Activated gamma-delta T cell treated with anti-CD3 and anti-CD28 coated beads, Interleukin-2, amount 50 U/mL, for 16 hours (primary cell): ENCODE data around the gene SH3RF3.

Source experiments
- DNase-seq: peaks from one replicate; pipeline ENCODE4 v3.0.0-alpha.2; 2020; ENCODE audit warnings: low read depth

The SH3RF3 gene

DNA sequence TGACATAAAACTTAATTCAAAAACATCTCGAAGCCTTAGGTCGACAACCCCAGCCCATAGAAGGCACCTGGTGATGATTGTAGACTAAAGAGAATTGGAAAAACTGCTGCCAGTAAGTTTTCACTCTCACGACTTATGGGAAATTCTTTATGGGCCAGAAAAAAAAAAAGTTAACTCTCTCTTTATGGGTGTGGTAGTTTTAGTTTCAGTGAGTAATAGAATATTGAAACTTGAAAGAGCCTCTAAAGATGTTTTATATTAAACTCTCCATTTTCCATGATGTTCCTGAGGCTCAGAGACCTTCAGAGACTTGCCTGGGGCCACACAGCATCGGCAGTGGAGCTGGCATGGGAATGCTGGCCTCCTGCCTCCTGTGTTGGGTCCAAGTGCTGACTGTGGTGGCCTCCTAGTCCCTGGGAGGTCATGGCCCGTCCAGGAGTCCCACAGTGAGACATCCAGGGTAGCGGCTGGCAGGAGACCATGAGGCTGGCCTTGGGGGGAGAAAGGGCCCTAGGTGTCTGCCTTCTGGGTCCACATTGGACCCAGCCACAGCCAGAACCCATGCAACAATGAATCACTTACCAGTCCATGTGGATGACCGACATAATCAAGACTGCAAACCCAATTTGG, 325.9 kb downstream of the SH3RF3 start:
- no peak for DNase-seq

DNA sequence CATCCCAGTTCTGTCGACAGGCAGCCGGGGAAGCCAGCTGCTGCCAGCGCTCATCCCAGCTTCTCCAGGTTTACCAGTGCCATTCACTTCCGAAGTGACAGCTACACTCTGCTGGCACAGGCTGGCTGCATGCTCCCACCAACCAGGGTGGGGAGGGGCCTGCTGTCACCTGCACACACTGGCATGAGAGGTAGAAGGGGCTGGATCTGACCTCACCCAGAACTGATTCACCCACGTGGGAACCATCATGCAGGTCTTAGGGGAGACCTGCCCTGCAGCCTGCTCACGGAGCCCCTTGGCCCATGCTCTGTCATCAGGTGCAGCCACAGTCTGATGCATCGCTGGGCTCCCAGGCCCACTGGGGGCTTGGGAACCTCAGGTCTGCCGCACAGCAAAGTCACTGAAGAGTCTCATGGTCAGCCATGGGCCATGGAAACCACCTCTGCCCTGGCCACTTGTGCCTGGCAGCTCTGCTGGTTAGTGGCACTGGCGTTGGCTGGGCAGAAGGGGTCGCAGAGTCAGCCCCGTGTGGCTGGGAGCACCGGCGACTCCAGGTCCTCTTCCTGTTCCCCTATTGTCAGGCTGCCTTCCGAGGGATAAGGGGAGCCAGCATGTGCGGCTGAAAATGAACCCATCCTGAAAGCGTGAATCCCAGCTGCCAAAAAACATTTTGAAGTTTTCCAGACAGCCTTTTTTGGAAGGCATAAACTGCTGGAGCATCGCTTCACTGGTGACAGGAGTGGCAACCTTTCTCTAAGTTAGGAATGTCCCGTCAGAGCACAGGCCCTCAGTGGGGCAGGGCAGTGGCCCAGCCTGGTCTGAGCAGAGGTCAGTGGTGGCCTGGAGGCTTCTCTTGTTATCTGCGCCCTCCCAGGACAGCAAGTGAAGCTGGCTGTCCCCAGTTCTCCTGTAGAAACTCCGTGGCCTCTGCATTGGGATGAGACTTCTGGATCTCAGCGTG, 327.0 kb downstream of the SH3RF3 start:
- DNase-seq, result no peak

DNA sequence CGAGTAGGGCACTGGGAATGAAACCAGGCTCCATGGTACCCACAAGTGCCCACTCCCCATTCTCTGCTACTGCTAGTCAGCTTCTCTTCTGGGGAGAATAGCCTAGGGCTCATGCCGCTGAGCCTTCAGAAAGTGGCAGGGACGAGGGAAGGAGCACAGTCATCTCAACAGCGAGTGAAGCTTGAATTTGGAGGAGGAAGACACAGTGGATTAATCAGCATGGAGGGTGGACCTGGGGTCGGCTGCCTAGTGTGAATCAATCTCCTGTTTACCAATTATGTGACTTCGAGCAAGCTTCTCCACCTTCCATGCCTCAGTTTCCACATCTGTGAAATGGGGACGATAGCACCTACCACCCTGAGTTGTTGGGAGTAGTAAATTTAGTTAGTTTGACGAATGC, 327.8 kb downstream of the SH3RF3 start:
- no peak for DNase-seq

GRCh38 chr2:109457366-109457765, 328.4 kb downstream of the SH3RF3 start:
- DNase-seq, result no peak

DNA sequence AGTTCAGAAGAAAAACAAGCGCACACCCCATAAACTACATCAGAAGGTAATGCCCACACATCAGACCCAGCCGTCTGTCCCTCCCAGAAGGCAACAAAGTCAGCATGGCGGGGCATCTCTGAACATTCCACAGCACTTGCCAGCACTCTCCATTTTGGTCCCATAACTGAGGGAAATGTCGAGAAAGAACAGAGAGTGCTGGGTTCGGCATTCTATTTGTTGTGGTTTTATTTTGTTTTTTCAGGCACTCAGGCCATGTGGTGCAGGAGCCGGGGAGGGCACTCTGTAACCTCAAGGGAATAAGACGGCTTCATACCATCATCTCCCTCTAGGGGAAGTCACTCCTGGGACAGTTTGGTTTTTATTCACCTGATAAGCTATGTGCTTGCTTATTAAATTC, 328.8 kb downstream of the SH3RF3 start:
- no peak for DNase-seq

GRCh38 chr2:109458512-109458911, 329.5 kb downstream of the SH3RF3 start:
- DNase-seq, result no peak

- no peak for DNase-seq
Measured at GRCh38 chr2:109459485-109459884, 330.5 kb downstream of the SH3RF3 start.

- no peak for DNase-seq
Measured at GRCh38 chr2:109460553-109461324, 331.7 kb downstream of the SH3RF3 start.

- no peak for DNase-seq
Measured at GRCh38 chr2:109463236-109463635, 334.2 kb downstream of the SH3RF3 start.

DNA sequence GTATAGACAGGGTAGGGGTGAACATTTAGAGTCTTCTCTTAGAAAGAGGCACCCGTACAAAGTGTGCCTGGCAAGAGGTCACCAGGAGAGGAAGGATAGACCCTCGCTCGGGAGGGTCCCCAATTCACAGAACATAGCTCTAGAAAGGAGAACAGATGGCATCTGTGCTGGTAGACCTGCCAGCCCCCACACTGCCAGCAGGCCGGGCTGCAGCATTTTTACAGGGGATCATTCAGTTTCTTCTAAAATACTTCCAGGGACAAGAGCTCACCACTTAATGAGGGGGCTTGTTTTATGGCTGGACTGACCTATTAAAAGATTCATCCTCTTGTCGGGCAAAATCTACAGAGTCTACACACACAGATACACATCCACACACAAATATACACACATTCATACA, 334.9 kb downstream of the SH3RF3 start:
- DNase-seq, result no peak

DNA sequence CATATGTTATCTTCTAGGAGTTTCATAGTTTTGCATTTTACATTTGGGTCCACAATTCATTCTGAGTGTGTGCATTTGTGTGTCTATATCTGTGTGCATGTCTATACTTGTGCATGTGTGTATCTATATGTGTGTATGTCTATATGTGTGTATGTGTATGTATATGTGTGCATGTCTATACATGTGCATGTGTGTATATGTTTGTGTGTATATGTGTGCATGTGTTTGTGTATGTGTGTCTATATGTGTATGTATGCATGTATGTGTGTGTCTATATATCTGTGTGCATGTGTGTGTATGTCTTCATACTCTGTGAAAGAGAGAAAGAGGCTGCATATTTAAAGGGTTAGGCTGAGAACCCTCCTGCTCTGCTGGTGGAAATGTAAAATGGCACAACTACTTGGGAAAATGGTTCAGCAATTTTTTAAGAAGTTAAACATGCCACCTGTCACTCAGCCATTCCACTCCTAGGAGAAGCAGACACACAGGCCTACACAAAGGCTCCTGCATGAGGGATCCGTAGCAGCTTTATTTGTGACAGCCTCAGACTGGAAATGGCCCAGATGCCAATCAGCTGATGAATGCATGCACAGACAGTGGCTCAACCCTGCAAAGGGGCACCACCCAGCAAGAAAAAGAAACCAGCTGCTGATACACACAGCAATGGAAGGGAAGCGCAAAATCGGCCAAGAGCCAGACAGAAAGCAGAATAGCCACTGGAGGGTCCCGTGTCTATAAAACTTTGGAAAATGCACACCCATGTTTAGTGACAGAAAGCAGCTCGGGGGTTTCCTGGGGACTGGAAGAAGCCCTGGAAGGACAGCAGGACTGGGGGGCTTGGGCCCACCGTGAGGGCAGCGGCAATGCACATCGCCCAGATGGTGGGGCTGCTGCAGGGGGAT, 337.9 kb downstream of the SH3RF3 start:
- no peak for DNase-seq

DNA sequence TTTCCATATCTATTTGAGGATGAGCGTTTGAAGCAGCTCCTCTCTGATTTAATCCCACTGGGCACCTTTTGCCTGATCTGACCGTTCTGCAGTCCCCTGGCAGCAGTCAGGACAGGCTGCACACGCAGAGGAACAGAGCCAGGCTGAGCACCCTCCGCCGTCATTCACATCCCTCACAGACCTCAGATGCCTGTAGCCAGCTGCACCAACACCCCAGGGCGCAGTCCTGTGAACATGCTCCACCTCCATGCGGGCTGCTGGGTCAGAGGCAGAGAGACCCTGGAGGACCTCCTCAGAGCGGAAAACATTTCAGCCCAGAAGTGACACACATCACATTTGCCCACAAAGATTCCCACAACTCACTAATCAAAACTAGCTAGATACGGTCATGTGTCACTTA, 338.7 kb downstream of the SH3RF3 start:
- DNase-seq, result no peak

GRCh38 chr2:109468893-109469292, 339.9 kb downstream of the SH3RF3 start:
- DNase-seq, result no peak

DNA sequence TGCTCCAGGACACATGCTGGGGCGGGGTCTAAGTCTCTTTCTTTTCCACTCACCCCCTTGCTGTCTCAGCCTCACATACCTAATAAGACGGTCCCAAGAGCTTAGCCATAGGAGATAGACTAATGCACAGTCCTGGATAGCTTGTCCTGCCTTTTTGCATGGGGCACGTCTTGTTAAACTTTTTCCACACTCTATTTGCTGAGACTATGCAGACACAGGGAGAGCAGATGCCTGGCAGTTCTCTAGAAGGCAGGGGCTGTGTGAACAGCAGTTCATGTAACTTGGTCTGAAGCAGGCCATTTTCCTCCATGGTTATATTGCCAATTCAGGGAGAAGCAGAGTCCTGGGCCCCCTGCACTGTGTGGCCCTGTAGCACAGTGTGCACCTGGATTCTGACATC, 342.7 kb downstream of the SH3RF3 start:
- DNase-seq, result no peak

DNA sequence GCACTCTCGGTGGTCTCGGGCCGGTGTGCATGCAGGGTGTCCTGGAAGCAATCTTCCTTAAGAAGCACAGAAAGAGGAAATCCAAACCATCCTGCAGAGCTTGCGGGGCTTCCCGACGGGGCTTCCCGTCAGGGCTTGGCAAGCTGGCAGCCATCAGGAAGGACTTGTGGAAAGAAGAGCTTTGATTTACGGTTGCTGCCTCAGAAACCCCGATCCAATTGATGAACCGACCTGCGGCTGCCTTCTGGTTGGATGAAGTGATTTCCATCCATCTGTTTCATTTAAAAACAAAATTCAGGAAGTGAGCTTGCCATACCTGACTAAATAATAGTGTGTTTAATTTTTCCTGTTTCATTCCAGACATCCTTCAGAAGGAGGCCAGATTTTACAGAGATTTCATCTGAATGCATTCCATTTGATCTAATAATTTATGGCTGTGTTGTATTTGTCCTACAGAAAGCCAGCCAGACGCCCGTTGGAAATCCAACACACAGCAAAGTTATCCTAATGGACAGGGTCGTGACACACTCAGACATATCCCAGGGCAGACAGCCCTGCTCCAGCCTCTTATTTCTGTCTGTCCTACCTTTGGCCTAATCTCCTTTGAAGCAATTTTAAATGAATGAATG, 343.4 kb downstream of the SH3RF3 start:
- DNase-seq, result no peak

GRCh38 chr2:109472974-109473373, 344.0 kb downstream of the SH3RF3 start:
- no peak for DNase-seq

DNA sequence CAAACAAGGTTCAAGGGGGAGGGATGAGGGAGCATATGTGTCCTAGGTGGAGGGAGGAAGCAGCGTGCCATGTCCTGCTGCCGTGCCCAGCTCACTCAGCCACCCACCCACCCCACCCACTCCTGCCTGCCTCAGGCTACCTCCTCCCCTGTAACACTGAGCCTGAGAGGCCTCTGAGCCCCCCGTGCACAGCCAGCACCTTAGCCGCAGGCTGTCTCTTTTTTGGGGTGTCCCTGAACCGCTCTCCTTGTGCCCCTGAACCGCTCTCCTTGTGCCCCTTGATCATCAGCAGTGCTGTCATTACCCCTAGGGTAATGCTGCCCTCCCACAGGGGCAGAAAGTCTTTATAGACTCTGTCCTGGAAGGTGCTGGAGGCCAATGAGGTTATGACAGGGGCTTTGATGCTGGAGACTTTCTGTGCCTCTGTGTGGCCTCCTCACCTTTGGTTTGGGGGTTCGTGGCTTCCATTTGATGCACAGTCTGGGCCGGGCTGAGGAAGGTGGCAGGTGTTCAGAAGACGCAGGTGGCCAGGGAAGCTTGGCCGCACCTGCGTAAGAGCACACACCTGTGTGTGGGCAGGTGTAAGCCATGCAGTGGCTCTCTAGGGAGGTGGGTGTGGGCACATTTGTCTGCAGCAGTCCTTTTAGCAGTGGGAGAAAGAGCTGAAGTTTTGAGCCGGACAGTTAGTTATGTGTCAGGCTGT, 344.8 kb downstream of the SH3RF3 start:
- no peak for DNase-seq

DNA sequence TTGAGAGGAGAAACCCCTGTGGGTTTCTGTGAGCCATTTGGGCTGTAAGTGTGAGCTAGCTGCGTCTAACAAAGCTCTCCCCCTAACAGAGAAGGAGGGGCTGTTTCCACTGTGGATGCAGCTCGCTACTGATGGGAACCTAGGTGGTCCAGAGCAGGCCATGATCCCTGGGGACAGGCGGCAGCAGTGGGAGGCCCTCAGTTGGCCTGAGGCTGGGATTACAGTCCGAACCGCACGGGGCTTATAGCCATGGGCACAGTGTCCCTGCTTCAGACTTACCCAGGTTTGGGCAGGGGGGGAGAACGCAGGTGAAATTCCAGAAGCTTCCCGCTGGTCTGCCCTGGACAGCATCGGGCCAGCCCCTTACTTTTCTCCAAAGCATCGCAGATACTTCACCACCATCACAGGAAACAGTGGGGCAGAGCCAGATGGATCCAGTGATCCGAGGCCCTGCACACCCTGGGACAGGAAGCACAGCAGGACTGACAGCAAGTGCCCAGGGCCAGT, 345.4 kb downstream of the SH3RF3 start:
- DNase-seq, result no peak

- DNase-seq, result no peak
Measured at GRCh38 chr2:109475531-109476210, 346.7 kb downstream of the SH3RF3 start.
